DMS153 treated with DMSO at 0.1 percent for 48 hours (cell line): ENCODE results near the gene PRKAR1B.

ENCODE experiments used
- DNase-seq: peaks from one replicate; lab custom pipeline; 2025; ENCODE audit not compliant: unreplicated experiment; lab: John Stamatoyannopoulos, UW

Gene PRKAR1B

DNA sequence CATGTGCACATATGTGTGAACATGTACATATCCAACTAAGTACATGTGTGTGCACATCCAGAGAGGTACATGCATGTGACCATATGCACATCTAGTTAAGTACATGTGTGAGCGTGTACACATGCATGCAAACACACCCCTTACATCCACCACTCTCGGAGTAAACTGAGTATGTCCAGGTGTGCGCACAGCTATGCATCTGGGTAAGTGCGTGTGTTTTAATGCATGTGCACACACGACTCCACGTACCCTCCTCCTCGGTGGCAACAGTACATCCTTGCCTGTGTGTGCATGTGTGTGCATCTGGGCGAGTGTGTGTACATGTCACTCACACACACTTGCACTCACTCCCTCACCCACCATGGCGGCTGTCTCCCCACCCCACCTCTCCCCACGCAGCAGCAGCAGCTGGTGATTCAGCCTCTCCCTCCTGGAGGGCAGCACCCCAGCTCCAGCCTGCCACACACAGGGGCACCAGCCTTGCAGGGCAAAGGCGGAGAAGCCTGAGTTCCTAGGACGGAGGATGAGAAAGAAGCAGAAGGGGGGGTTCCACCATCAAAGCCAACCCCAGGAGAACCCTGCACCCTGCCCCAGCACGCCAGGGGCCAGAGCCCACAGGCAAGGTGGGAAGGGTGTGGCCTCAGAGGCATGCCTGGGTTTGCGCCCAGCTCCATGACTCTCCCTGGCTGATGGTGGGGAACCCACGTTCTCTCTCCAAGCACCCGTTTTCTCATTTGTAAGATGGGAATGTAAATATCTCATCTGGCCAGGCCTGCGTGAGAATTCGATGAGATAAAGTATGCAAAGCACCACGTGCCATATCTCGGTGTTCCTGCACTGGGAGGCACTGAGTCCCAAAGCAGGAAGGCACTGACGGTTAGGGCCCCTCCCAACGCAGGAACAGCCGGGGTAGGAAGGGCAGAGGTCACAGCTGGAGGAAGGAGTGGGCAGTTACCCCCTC, 28.3 kb downstream of the PRKAR1B start:
- DNase-seq, result no peak

DNA sequence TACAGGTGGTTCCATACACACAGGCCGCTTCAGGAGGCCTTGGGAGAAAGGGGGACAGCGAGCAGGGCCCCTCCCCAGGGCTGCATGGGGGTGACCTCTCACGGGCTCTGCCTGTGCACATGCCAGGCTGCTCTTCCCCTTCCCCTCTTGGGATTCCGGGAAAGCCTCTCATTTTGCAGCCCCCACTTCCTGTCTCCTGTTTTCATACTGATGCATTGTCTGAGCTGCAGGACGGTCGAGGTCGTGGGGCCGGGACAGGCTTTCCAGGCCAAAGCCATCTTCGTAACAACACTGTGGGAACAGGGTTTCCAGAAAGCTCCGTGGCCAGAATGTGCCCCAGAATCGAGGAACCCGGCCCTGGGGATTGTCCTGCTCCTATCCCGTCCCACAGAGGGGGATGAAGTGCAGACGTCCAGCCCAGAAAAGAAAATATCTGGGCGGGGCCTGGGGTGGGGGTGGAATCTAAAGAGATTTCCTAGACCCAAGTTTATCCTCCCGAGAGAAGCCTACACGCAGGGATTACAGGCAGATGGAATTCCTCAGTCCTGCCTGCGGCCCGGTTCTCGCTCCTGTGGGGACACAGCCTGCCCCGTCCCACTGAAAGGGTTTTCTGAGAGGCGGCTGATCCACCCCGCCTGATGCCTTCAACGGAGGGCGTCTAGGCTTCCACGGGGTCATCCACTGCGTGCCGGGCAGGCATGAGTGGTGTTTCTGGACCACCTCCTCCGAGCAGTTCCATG, 30.1 kb downstream of the PRKAR1B start:
- DNase-seq, result no peak

DNA sequence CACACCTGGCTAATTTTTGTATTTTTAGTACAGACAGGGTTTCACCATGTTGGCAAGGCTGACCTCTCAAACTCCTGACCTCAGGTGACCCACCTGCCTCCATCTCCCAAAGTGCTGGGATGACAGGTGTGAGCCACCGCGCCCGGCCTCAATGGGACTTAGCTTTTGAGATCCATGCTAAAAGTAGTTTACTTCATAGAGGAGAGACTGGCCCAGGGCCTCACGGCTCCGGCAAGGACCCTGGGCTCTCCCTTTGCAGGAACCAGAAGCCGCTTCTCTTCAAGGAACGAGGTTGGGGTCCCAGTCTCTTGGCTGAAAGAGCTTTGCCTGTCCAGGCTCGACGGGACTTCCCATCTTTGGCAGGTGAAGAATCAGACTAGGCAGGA, 30.7 kb downstream of the PRKAR1B start:
- DNase-seq, result no peak

DNA sequence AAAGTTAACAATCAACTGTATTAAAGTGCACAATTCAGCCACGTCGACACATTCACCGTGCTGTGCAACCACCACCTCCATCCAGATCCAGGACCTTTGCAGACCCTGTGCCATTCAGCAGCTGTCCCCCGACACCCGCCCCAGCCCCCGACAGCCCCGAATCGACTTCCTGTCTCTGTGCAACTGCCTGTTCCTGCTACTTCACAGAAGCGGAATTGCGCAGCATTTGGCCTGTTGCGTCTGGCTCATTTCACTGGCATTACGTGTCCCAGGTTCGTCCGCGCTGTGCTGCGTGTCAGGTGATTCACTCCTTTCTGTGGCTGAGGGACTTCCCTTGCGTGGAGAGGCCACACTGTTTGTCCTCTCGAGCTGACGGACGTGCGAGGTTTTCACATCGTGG, 33.8 kb downstream of the PRKAR1B start:
- DNase-seq, result no peak

DNA sequence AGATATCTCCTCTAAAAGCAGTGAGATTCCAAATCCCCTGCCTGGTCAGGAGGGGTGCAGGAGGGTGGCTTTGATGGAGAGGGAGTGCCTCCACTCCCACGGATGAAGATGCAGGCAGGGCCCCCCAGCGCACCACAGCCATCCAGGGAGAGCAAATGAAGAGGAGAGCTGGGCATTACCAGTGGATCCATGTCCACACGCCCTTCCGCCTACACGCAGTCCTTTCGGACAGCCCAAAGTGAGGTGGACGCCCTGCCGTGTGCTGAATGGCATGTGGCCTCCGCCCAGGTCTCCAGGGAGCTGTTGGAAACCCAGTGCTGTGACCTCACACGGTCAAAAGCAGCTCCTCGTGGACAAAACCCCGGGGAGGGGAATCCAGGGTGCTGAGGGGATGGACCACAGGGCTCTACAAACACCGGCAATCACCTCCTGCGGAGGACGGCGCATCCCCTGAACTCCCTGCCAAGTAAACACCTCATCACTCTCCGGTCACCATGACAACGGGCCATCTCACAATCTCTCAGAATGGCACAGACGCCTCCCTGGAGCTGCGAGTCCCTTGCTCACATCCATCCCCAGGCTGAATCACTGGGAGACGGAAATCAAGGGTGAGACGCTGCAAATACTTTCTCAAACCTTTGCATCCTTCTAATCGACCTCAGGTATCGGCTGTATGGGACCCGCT, 35.6 kb downstream of the PRKAR1B start:
- DNase-seq, result no peak

DNA sequence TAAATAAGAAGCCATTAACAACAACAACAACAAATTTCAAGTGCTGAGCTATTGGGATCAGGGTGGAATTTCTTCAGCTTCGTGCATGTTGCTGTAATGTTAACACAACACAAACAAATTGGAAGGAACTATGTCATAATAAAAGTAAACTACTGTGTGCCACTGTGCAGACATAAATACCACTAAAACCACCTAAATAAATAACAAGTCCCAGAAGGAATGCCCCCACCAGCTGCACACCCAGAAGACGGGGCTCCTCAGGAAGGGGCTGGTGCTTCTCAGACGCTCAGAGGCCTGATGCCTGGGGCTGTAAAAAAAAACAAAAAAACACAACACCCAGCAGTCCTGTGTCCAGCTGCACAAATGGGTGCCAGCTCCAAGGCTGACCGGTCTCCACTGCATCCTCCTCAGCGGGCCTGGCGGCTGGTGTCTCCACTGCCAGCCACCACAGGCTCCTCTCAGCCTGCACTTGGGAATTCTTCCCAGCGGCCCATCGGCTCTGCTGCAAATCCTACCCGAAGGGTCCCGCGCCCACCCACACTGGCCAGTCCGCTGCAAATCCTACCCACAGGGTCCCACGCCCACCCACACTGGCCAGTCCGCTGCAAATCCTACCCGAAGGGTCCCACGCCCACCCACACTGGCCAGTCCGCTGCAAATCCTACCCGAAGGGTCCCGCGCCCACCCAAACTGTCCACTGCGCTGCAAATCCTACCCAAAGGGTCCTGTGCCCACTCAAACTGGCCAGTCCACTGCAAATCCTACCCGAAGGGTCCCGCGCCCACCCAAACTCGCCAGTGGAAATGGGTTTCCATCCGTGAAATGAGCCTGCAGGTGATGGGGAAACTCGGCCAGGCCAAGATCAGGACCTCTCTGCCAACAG, 36.4 kb downstream of the PRKAR1B start:
- DNase-seq, result no peak

DNA sequence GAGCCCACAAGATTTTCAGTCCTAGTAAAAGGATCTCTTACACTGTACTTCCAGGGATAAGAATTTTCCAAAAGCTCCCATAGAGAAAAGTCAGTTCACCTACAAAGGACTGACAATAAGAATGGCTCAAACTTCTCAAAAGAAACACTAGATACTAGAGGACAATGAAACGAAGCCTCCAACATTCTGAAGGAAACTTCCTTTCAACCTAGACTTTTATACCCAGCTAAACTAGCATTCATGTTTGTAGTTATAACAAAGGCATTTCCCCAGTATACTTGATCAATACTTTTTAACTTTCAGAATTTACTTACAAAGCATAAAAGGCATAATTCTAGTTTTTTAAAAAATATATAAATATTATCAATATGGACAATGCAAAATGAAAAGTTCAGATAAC, 41.5 kb downstream of the PRKAR1B start:
- no peak for DNase-seq

DNA sequence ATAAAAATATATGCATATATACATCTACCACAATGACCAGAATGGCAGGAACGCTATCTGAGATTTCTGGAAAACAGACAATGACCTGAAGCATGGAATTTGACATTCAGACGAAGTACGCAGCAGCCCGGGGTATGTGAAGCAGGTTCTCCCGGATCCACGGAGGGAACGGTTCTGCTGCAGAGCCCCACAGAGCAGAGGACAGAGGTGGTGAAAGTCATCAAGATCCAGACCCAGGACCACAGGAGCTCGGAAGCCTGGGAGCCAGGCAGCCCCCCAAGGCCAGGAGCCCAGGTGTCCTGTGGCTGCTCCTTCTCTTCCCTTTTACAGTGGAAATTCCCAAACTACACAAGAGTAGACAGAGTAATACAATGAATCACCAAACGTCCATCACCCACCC, 42.7 kb downstream of the PRKAR1B start:
- no peak for DNase-seq

DNA sequence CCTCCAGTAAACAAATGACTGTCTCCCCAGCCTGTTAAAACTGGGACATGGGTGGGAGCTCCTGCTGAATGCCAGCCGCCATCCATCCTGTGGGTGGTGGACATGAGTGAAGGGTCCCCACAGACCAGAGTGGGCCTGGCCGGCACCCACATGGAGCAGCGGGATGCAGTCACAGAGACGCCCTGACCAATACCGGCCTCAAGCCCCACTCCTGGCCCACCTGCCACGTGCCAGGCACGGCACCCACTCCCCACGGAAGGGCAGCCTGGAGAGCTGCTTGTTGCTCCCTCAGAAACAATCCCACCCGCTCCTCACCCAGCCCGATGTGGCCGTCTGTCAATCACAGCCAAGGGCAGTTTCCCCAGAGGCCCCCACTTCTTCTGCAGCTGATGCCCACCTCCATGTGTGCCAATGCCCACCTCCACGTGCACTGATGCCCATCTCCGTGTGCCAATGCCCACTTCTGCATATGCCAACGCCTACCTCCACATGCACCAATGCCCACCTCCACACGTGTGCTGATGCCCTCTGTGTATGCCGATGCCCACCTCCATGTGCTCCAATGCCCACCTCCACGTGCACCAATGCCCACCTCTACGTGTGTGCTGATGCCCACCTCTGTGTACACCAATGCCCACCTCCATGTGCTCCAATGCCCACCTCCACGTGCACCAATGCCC, 43.4 kb downstream of the PRKAR1B start:
- no peak for DNase-seq

DNA sequence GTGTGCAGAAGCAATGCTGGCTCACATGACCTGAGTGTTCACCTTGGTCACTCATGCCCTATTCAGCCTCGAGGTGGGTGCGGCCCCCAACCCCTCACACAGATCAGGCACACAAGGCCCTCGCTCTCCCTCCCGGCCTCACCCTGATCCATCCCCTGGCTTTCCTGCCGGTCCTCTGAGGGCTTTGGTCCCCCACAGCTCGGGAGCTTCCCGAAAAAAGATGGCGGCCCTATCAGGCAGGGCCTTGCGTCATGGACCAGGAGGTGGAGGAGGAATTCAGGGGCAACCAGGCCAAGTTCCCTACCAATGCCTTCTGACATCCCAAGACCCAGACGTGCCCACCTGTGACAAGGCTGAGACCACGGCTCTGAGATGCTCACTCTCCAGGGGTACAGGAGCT, 44.3 kb downstream of the PRKAR1B start:
- no peak for DNase-seq

DNA sequence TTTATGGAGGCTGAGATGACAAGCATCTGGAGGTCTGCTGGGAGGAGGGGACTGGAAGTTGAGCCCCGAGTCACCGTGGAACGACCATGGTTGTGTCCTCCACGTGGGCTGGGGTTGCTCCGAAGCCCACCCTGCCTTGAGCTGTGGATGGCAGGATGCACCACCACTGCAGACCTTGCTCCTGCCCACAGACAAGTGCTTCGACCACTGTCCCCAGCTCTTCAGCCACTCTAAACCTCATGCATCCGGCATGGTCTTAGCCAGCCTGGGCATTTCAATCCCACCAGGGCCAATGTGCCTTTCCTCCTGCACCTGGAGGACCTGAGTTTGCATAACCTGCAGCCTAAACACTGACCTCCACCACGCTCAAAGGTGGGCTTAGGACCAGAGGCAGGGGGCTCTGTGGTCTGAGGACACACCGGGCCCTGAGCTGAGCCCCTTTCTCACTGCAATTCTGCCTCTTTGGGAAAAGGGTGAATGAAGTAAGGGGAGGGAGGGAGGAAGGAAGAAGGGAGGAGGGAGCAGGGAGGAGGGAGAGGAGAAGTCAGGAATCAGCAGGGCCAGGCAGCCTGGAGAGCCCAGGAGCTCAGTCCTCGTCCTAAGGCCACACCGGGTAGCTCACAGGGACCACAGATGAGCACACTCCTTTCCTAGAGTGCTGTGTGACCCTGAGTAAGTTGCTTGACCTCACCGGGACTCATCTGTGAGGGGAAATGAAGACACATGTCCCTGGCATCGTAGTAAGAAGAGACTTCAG, 45.4 kb downstream of the PRKAR1B start:
- no peak for DNase-seq

DNA sequence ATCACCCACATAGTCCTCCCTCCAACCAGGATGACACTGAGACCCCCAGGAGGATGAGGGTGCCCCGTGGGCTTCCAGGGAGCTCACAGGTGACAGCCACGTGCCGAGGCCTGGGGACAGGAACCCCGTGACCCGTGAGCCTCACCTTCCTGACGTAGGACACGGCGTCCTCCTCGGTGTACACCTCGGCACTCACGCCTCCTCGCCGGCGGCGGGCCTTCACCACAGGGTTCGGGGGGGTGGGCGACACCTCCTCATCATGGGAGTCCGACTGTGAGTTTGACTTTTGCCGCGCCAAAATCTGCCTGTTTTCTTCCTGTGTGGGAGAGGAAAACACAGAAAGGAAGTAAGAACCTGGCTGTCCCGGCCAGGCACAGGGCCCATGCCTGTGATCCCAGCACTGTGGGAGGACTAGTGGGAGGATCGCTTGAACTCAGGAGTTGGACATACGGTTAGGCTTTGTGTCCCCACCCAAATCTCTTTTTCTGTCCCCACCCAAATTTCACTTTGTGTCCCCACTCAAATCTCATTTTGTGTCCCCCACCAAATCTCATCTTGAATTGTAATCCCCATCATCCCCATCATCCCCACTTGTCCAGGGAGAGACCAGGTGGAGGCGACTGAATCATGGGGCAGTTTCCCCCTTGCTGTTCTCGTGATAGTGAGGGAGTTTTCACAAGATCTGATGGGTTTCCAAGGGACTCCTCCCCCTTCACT, 46.5 kb downstream of the PRKAR1B start:
- DNase-seq, result no peak

DNA sequence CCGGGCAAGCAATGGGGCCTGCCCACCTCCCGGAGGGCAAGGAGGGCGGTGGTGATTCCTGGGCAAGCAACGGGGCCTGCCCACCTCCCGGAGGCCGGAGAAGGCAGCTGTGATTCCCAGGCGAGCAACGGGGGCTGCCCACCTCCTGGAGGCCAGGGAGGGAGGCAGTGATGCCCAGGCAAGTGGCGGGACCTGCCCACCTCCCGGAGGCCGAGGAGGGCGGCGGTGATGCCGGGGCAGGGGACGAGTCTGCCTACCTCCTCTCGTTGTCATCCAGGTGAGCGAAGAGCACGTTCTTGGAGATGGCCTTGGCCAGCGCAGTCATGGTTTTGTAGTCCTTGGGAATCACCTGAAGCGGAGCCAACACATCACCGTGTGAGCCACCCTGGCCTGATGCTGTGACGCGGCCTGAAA, 50.1 kb downstream of the PRKAR1B start:
- DNase-seq, result no peak

DNA sequence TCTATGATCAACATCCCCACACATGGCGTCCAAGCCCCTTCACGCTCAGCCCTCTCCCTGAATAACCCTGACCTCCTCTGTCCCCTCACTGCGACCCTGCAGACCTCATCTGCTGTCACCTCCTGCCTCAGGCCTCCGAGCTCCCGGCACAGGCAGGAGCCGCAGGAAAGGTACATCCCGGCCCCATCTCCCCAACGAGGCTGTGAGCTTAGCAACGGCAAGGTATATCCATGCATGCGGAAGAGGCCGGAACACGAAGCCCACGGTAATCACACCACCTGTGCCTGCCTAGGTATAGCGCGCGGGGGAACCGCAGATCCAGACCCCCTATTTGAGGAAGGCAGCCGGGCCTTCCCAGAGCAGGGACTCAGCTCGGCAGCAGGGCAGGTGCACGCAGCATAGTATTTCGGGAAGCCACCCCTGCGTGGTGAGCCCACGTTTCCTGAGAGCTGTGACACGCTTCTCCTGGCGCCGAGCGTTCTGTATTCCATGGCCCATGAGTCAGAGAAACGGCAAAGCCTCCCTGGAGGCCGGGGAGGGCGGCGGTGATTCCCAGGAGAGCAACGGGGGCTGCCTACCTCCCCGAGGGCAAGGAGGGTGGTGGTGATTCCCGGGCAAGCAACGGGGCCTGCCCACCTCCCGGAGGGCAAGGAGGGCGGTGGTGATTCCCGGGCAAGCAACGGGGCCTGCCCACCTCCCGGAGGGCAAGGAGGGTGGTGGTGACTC, 50.7 kb downstream of the PRKAR1B start:
- no peak for DNase-seq

DNA sequence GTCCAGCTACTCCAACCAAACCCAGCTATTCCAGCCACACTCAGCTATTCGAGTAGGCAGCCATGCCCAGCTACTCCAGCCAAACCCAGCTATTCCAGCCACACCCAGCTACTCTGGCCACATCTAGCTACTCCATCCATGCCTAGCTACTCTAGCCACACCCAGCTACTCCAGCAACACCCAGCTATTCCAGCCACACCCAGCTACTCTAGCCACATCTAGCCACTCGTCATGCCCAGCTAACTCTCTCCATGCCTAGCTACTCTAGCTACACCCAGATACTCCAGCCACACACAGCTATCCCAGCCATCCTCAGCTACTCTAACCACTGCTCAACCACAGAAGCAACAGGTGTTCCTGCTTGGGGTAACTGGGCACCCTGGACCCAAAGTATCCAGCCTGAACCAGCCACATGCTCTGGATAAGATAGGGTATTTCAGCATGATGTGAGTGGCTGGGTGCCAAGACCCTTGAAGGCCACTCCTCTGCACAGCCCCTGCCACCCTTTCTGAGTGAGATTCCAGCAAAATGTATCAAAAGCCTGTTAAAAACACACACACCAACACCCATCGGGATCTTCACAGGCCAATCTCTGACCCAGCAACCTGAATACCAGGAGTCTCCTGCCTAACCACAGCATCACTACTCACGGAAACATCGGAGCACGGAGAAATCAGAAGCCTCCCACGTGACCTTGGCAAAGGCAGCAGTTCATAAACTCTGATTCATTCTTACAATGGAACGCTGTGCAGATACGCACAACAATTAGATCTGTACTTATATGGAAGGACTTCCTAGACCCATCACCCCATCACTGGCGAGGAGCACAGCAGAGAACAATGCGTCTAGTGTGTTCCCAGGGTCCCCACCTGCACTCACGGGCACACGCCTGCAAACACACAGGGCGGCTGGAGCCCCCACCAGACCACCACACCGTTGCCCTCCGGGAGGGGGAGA, 52.3 kb downstream of the PRKAR1B start:
- DNase-seq, result no peak

DNA sequence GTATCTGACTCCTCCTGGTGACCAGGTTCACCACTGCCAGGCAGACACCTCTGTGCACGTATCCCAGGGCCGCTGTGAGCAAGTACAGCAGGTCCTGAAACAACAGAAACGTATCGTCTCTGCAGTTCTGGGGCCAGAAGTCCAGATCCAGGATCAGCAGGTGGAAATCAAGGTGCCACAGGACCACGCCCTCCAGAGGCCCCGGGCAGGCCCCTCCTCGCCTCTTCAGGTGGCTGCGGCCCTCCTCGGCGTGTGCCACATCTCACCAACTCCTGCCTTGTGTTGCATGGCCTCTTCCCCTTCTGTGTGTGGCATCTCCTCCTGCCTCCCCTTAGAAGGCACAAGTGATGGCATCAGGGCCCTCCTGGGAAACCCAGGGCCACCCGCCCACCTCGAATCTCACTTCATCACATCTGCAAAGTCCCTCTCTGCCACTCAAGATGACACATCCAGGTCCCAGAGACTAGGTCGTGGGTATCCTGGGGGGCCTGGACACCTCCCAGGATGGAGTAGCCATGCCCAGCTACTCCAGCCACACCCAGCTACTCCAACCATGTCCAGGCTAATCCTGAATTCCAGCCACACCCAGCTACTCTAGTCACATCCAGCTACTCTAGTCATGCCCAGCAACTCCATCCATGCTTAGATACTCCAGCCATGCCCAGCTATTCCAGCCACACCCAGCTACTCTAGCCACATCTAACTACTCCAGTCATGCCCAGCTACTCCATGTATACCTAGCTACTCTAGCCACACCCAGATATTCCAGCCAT, 53.2 kb downstream of the PRKAR1B start:
- no peak for DNase-seq
